Measurements from ENCODE around the gene KARS1.
"Not testable (repeated sequence)": the region's sequence is repeated elsewhere in the genome, so short reads cannot be mapped to it uniquely, and the experiment has no call there.

Gene KARS1

GRCh38 chr16:75615619-75616018, 31.8 kb downstream of the KARS1 start:
- Mint-ChIP-seq H3K4me1 (ENCODE audit: low read depth) (peaks cover 14% of the 10 kb centered on the region), H3K27ac (no peak overlapping the region), H3K27me3 (no peaks in the 10 kb centered on the region), H3K4me3 (no peak overlapping the region), H3K36me3 (ENCODE audit: low read depth) (peaks cover 68% of the 10 kb centered on the region), H3K9me3 (no peaks in the 10 kb centered on the region)

GRCh38 chr16:75614066-75614897, 33.2 kb downstream of the KARS1 start:
- no peaks in the 10 kb centered on the region for H3K9me3 Mint-ChIP-seq
- H3K27ac Mint-ChIP-seq = no peak overlapping the region
- peaks cover 74% of the 10 kb centered on the region for H3K36me3 Mint-ChIP-seq (ENCODE audit: low read depth)
- H3K4me3 Mint-ChIP-seq = no peak overlapping the region
- H3K27me3 Mint-ChIP-seq = no peaks in the 10 kb centered on the region
- peaks cover 6% of the 10 kb centered on the region for H3K4me1 Mint-ChIP-seq (ENCODE audit: low read depth)

GRCh38 chr16:75606507-75606906, 41.0 kb downstream of the KARS1 start:
- Mint-ChIP-seq H3K27ac (no peak overlapping the region), H3K9me3 (peaks cover 9% of the 10 kb centered on the region), H3K27me3 (no peaks in the 10 kb centered on the region), H3K4me3 (no peak overlapping the region), H3K4me1 (ENCODE audit: low read depth) (peaks cover 7% of the 10 kb centered on the region), H3K36me3 (ENCODE audit: low read depth) (peaks cover 61% of the 10 kb centered on the region)

DNA sequence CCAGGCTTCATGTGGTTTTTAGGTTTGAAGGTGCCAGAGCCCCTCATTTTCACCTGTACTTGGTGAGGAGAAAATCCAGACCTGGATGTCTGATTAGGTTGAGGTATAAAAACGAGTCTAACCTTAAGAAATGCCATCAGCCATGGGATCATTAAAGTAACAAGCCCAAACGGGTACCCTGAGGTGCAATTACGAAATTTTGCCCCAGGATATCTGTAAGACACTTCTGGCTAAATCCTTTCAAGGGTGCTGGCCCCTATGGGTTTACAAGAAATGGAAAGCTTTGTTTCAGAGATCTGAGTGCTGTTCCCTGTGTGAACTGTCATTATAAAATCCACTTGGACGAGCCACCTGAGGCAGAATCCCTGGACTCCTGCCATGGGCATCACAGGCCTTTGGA, 44.2 kb downstream of the KARS1 start:
- H3K4me1 Mint-ChIP-seq (ENCODE audit: low read depth) = peaks cover 7% of the 10 kb centered on the region
- H3K36me3 Mint-ChIP-seq (ENCODE audit: low read depth) = peaks cover 64% of the 10 kb centered on the region
- no peak overlapping the region for H3K27ac Mint-ChIP-seq
- no peaks in the 10 kb centered on the region for H3K27me3 Mint-ChIP-seq
- no peak overlapping the region for H3K4me3 Mint-ChIP-seq
- peaks cover 9% of the 10 kb centered on the region for H3K9me3 Mint-ChIP-seq

- H3K4me1 Mint-ChIP-seq (ENCODE audit: low read depth) = peaks cover 10% of the 10 kb centered on the region
- peaks cover 9% of the 10 kb centered on the region for H3K9me3 Mint-ChIP-seq
- no peaks in the 10 kb centered on the region for H3K27me3 Mint-ChIP-seq
- peaks cover 66% of the 10 kb centered on the region for H3K36me3 Mint-ChIP-seq (ENCODE audit: low read depth)
- H3K4me3 Mint-ChIP-seq = no peak overlapping the region
- no peak overlapping the region for H3K27ac Mint-ChIP-seq
Measured at GRCh38 chr16:75599452-75600277, 47.8 kb downstream of the KARS1 start.

GRCh38 chr16:75593825-75594820, 53.3 kb downstream of the KARS1 start:
- Mint-ChIP-seq H3K9me3 (no peaks in the 10 kb centered on the region), H3K27me3 (no peaks in the 10 kb centered on the region), H3K4me3 (peak overlapping the region; percentile 3), H3K27ac (peak overlapping the region; percentile 72), H3K4me1 (ENCODE audit: low read depth) (peaks cover 13% of the 10 kb centered on the region), H3K36me3 (ENCODE audit: low read depth) (peaks cover 27% of the 10 kb centered on the region)

GRCh38 chr16:75593308-75593707, 54.2 kb downstream of the KARS1 start:
- no peaks in the 10 kb centered on the region for H3K9me3 Mint-ChIP-seq
- peaks cover 26% of the 10 kb centered on the region for H3K36me3 Mint-ChIP-seq (ENCODE audit: low read depth)
- H3K4me3 Mint-ChIP-seq = no peak overlapping the region

DNA sequence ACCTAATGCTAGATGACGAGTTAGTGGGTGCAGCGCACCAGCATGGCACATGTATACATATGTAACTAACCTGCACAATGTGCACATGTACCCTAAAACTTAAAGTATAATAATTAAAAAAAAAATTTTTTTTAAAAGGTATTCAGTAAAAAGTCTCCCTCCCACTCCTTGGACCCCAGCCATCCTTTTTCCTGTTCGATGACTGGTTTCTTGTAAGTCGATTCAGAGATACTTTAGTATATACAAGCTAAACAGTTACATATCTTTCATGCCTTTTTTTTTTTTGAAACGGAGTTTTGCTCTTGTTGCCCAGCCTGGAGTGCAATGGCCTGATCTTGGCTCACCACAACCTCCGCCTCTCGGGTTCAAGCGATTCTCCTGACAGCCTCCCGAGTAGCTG, 55.5 kb downstream of the KARS1 start:
- not testable (repeated sequence) for H3K4me3 Mint-ChIP-seq, H3K27me3 Mint-ChIP-seq, H3K27ac Mint-ChIP-seq, H3K9me3 Mint-ChIP-seq
- Mint-ChIP-seq H3K4me1 (ENCODE audit: low read depth) (peaks cover 13% of the 10 kb centered on the region), H3K36me3 (ENCODE audit: low read depth) (peaks cover 14% of the 10 kb centered on the region)

More at GRCh38 chr16:75593308-75593707, 54.2 kb downstream of the KARS1 start:
- Mint-ChIP-seq H3K4me1 (ENCODE audit: low read depth) (peaks cover 13% of the 10 kb centered on the region), H3K27me3 (no peaks in the 10 kb centered on the region), H3K27ac (no peak overlapping the region)

GRCh38 chr16:75590920-75591843, 56.3 kb downstream of the KARS1 start:
- Mint-ChIP-seq H3K9me3 (no peaks in the 10 kb centered on the region), H3K4me3 (no peak overlapping the region), H3K4me1 (ENCODE audit: low read depth) (peaks cover 13% of the 10 kb centered on the region), H3K27ac (no peak overlapping the region), H3K27me3 (no peaks in the 10 kb centered on the region), H3K36me3 (ENCODE audit: low read depth) (peaks cover 11% of the 10 kb centered on the region)

DNA sequence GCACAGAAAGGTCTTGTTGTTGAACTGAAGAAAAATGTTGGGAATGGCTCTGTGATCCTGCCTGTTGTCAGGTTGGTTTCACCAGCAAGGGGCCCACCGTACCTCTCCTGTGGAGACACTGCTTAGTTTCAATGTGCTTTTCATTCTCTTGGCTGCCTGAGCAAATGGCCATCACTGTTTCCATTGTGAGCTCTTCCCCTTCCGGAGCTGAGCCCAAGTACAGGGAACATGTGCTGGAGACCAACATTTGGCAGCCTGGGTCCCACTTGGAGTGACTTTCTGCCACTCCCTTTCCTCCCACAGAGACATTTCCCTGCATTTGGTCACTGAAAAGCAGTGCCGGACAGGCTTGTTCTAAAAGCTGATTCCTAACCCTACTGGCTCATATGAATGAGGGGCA, 58.2 kb downstream of the KARS1 start:
- Mint-ChIP-seq H3K9me3 (no peaks in the 10 kb centered on the region), H3K4me3 (no peak overlapping the region), H3K27me3 (no peaks in the 10 kb centered on the region), H3K4me1 (ENCODE audit: low read depth) (peaks cover 13% of the 10 kb centered on the region), H3K36me3 (ENCODE audit: low read depth) (peaks cover 5% of the 10 kb centered on the region), H3K27ac (no peak overlapping the region)

DNA sequence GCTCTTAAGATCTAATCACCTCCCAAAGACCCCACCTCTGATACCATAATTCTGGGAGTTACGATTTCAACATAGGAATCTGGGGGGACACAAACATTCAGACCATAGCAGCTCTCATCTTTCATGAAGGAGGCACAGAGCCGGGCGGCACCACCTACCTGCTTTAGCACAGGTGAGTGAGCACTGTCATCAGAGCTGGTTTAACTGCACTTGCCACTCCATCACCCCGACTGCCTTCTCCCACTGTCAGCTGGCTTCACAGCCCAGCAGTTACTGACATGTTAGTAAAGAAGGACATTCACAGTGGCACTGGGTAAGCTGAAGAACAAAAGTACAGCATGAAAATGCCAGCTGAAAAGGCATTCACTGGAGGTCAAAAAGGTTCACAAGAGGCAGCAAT, 58.7 kb downstream of the KARS1 start:
- Mint-ChIP-seq H3K36me3 (ENCODE audit: low read depth) (no peaks in the 10 kb centered on the region), H3K4me1 (ENCODE audit: low read depth) (peaks cover 9% of the 10 kb centered on the region), H3K27me3 (no peaks in the 10 kb centered on the region), H3K27ac (no peak overlapping the region), H3K9me3 (no peaks in the 10 kb centered on the region), H3K4me3 (no peak overlapping the region)

DNA sequence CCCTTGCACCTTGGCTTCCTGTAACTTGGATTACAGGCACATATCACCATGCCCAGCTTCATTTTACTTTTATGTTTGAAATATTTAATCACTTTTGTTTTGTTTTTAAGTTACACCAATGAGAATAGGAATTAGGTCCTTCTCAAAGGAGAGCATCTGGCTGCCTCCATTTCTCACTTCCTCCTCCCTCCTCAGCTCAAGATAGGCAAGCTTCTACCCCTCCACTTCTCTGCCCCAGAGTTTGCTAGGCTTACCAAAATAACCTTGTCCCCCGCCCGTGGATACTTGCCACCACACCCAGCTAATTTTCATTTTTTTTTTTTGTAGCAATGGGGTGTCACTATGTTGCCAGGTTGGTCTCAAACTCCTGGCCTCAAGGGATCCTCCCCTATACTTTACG, 63.4 kb downstream of the KARS1 start:
- Mint-ChIP-seq H3K27ac (no peak overlapping the region), H3K4me1 (ENCODE audit: low read depth) (peaks cover 16% of the 10 kb centered on the region), H3K27me3 (no peaks in the 10 kb centered on the region), H3K36me3 (ENCODE audit: low read depth) (peaks cover 11% of the 10 kb centered on the region), H3K4me3 (no peak overlapping the region), H3K9me3 (no peaks in the 10 kb centered on the region)

DNA sequence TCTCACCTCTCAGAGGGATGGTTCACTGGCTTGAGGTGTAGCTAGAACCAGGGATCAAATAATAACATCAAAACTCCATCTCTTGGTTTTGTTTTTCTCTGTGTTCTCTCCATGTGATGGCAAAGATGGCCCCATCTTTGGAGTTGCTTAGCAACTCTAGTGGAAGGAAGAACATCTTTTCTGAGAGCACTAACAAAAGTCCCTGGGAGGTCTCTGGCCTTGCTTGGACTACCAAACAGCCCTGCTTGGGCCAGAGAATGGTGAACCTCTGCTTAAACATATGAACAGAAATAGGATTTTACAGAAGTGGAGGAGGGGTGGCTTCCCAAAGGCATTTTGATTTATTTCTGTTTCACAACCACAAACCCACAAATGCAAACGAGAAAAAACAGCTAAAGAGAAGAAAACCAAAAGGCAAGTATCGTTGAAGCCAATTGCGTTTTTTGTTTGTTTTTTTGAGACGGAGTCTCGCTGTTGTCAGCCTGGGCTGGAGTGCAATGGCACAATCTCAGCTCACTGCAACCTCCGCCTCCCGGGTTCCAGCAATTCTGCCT, 68.1 kb downstream of the KARS1 start:
- peaks cover 43% of the 10 kb centered on the region for H3K36me3 Mint-ChIP-seq (ENCODE audit: low read depth)
- H3K9me3 Mint-ChIP-seq = no peaks in the 10 kb centered on the region
- H3K27ac Mint-ChIP-seq = no peak overlapping the region
- H3K4me1 Mint-ChIP-seq (ENCODE audit: low read depth) = peaks cover 30% of the 10 kb centered on the region
- no peak overlapping the region for H3K4me3 Mint-ChIP-seq
- H3K27me3 Mint-ChIP-seq = no peaks in the 10 kb centered on the region

Measured in stimulated activated naive CD8-positive, alpha-beta T cell treated with anti-CD3 and anti-CD28 coated beads, Interleukin-15, Interleukin-2, amounts not matched to agents 100 ng/mL and 50 ng/mL, for 24 hours (primary cell).